Stimulated activated CD4-positive, alpha-beta T cell treated with anti-CD3 and anti-CD28 coated beads, TNF-alpha, amount 100 ng/mL, for 1 hour (primary cell): ENCODE measurements around the gene GRM2.
A peak's percentile ranks its signal among the peaks of the same experiment; 100 is the strongest.

Source experiments
- DNase-seq, 3 donors: peaks; one replicate each; pipeline ENCODE4 v3.0.0-alpha.2; 2020; ENCODE audit warnings: low read depth in 3 of 3, low spot score in 1 of 3

Gene GRM2

DNA sequence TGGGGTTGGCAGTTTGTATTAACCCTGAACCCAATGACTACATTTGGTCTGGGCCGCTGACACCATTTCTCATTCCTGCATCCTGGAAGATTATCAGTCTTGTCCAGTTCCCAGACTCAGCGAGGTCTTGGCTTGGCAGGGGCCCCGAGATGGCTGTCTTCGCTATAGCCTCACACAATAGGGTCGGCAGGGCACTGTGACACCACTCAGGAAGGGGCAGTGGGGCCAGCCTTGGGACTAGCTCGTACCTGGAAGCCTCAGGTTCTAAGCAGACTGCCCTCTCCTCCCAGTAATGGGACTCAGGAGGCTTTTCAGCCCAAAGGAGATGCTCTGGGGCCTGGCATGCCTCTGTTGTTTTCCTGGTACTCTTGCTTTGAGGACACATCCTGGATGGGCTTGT is 26.7 kb upstream of the GRM2 start:
- no peak for DNase-seq

DNA sequence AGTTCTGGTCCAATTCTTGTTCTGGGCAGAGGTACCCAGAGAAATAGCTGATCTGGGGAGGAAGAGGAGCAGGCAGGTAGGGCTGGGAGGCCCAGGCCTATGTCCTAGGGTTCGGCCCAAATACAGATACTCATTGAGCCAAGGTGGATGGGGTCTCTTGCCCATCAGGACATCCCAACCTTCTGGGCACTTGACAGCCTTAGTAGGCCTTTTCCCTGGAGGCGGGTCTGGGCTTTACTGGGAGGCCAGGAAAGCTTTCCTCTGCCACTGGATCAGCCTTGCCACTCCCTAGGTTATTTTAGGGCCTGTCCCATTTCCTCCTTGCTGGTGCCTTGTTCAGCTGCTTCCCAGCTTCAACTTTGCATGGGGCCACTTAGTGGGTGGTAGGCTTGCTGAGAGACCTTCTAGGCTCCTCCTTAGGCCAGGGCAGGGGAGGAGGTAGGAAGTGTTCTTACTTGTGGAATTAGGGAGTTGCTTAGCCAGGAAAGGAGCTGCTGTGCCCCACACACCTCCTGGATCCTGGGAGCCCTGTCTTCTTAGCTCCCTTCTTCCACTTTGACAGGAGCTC is 26.1 kb upstream of the GRM2 start:
- no peak for DNase-seq

DNA sequence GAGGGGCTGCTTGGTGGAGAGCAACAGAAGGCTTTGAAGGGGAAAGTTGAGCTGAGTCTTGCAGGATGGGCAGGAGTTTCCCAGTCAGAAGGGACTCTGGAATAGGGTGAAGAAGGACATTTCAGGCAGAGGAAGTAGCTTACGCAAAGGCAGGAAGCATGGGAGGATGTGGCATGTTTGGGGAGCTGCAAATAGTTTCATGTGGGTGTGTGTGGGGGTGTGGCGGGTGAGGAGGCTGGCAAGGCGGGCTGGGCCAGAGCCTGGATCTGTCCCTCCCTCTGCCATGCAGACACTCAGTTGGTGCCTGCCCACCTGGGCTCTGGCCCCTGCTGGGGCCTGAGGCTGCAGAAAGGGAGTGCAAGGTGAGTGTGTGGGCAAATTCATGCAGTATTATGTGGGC is 25.4 kb upstream of the GRM2 start:
- peak in 1 of 3 donors; percentile 22 for DNase-seq

DNA sequence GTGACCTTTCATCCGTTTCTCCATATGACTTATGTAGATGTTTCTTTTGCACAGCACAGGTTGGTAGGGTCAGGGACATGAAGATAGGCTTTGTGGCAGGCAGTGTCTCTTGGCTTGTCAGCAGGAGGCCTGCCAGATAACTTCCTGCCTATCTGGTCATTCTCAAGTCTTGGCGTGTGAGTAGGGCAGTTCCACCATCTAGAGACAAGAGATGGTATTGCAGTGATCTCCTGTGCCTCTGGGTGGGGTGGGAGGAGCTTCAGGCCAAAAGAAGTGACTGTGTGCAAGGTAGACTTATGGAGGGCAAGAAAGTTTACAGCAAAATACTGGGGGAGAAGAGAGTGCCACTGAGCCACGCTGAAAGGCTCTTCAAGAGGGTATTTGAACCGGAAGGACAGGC is 24.8 kb upstream of the GRM2 start:
- DNase-seq: peak; percentile 30 to 54 (median 52)

DNA sequence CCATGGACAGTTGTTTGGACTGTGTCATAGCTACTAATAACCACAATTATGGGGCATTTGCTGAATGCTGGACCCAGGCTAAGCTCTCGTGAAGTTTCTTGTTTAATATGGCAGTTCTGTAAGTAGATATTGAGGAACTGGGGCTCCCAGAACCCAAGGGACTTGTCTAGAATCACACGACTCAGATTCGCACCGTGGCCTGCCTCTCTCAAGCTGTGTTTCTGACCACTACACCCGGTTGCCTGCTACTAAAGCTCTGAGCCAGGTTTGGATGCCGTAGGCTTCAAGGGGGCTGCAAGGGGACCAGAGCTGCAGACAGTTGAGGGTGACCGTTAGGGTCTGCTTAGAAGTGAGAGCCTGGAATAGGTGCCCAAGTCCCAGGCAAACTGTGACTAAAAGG is 24.3 kb upstream of the GRM2 start:
- DNase-seq: no peak

DNA sequence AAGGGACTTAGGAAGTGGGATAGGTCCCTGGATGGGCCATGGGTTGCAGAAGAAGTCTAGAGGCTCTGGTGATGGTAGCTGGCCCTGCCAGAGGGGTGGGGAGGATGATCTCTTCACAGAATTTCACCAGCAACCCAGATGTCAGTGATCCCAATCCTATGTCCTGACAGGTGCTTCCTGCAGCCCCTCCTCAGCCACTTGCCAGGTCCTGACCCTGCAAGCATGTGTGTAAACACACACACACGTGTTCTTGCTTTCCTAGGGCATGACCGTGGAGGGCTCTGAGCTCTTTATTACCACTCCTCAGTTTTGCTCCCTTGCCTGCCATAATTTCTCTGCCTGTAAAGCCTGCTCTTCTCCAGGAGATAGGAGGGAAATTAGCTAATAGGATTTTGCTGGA is 23.3 kb upstream of the GRM2 start:
- DNase-seq: no peak

DNA sequence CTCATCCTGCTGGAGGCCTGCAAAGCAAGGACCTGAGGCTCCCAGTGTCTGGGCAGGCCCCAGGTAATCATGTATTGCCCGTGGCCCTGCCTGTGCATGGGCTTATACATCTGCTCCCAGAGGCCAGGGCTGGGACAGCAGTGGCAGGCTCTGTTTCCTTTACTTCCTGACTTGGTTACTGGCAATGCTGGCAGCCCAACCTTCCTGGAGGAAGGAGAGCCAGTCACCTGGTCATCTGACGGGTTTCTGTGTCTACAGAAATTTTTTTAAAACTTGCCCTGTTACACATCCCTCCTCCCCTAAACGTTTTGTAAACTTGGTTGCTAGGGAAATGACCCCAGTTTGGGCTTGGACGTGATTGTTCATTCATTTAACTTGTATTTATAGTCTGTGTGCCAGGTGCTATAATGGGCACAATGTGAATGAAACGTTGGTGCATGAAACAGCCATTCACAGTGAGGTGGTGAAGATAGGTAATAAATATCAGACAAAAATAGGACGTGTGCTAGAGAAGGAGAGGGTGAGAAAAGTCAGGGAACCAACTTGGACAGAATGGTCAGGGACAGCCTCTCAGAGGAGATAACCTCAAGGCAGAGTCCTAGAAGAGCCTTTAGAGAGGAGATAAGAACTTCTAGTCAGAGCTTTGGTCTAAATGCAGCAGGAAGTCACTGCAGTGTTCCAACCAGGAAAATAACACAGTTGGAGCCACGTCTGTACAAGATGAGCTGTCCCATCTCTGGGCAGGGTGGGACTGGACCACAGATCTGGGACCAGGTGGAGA is 21.7 kb upstream of the GRM2 start:
- no peak for DNase-seq

DNA sequence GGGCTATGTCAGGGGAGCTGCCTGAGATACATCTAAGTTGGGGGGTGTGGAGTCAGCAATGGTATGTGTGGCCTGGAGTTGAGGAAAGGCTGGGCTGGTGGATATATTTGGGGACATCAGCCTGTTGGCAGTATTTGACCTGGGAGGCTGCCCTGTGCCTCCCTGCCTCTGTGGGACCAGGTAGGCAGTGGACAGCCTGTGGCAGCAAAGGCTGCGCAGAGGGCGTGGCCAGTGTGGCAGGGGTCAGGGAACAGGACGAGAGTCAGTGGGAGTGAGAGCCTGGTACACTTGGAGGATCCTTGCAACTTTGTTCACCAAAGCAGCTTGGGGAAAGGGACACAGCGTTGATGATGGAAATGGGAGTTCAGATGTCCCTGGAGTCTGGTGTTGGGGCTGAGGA is 20.8 kb upstream of the GRM2 start:
- DNase-seq: no peak

DNA sequence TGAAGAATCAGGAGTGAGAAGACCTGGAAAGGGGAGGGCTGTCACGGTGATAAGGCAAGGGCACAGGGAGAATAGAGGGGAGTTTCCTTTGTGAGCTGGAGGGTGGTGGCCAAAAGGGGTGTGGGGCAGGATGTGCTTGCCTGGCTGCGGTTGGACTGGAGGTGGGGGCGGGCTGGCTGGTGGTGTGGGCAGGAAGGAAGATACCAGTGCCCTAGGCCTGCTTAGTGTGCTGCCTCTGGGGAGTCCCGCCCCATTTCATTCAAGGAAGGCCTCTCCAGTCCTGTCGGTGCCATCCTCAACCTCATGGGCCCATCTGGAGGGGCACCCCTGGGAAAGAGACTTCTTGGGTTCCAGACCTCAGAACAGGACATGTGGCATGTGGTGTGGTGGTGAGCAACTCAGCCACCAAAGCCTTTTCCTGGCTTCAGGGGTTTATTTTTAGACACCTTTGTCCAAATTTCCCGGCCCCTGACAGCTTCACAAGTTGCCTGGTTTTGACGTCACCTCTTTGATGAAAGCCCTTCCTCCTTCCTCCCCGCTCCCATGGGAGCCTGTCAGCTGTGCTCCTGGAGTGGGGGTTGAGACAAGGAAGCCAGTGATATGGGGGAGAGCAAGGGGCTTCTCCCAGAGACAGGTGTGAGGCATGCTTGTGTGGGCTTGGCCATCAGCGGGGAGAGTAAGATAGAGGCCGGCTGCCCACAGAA is 20.2 kb upstream of the GRM2 start:
- peak; percentile 55 to 64 (median 60) for DNase-seq

DNA sequence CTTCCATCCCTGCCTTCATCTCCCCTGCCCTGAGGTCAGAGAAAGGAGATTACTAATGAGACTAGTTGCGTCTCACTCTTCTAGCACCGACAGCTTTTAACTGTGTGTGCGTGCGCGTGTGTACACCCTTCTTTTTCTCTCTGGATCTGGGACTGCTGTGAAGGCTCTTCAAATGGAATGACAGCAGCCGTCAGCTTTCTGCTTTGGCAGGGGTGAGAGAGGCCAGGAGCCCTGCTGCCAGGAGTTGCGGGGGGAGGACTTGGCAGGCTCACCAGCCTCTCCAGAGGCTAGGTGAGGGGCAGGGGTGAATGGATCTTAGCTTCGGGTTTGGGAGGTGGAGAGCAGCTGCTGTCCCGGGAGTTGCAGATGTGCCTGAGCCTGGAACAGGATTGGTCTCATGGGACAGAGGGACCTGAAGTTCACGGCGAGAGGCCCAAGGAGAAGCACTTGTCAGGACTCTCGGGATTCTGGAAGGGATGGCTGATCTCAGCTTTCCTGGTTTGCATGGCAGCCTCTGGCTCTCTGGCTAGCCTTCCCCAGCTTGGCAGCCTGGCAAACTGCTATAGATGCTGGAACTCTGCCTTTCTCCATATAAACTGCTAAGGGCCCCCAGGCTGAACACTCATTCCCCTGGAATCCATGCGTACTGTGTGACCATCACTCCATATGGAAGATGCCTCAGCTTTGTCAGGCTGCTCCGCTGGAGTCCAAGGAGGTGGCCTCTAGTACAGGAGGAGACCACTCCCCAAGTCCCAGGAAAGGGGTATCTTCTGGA is 19.2 kb upstream of the GRM2 start:
- DNase-seq: no peak

DNA sequence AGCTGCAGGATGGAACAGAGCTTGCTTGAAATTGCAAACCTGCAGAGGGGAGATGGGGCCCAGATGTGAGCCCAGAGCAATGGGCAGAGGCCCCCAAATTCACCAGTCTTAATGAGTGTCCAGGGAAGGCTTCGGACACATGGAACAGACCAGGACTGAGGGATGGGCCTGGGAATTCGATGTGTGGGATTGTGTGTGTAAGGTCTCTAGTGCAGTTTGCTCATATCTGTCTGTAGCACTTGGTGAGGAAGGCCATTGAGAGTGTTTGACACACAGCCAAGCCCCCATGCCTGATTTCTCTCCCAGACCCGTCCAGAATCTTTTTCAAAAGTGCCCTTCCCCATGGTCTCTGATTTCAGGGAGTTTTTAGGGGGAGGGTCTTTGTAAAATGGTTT is 18.7 kb upstream of the GRM2 start:
- DNase-seq: no peak

DNA sequence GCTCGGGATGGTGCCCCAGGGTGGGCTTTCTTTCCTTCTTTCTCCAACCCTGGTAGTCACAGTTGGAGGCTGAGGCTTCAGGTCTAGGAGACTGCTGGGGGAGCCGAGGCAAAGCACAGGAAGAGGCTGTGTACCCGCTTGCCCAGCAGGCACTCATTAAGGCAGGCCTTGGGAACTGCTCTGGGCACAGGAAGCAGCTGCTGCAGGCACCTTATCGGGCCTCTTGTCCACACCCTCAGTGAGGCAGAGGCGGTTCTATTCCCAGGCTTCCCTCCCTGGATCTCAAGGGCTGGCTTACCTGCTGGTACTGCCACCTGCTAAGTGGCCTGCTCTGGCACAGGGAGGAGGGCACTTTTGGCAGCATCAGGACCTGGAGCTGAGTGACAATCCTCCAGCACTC is 15.8 kb upstream of the GRM2 start:
- no peak for DNase-seq

DNA sequence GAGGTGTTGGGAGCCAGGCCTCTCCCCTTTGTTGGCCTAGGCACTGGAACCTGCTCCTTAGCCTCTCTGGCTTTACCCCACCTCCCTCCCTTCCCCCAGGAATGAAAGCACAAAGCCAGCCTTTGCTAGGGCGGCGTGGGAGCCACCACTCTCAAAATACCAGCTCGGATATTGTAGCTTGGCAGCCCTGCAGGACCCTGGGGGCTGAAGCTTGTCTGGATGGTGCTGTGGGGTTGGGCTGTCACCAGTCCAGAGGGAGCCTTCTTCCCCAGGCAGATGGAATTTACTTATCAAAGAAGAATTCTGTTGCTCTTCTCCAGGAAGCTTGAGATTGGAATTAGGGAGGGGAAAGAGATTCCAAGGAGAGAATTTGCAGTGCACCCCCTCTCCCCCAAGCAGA is 14.9 kb upstream of the GRM2 start:
- DNase-seq: no peak

DNA sequence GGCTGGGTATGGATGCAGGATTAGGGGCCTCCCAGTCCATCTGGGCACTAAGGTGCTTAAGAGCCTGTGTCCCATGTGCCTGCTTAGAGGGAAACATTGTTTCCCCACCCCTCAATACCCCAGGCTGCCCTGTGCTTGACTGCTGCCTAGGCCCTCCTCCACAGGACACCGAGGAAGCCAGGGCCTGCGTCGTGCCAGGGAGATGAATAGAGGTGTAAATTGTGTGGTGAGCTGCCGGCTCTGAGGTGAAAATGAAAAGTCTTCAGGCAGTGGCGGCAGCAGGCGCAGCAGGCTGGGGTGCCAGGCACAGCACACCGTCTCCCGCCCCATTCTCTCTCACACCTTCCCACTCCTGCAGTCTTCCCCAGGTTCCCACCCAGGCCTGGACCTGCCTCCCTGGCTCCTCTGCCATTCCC is 13.9 kb upstream of the GRM2 start:
- no peak for DNase-seq

DNA sequence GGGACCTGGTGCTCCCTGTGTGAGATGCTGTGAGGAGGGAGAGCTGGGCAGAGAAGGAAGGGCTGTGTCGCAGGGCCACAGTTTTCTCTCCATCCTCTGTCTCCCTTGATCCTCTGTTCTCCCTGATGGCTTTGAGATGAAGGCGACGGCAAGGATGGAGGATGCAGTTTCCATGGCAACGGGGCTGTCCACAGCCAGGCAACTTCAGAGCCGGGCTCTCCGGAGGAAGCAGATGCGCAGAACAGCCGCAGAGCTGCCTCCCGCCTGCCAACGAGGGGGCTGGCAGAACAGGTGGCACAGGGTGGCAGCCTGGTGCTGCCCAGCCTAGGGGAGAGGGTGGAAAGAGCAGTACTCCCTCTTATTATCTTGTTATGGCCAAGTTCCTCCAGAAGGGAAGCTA is 9.9 kb upstream of the GRM2 start:
- DNase-seq: no peak

DNA sequence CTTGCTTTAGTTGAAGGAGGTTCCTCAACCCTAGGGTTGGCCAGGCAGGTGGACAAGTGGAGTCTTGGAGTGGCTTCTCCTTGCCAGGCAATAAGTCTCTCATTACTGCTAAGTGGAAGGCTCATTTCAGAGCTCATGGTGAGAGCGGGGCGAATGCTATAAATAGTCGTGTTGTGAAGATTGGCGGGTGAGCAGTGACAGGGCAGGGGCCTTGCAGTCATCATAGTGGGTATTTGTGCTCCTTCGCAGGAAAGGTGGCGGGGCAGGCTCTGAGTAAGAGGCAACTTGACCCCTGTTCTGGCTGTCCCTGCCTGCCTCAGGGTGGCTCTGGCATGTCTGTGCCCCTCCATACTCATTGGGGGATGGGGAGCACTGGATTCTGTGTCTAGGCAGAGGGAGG is 8.7 kb upstream of the GRM2 start:
- DNase-seq: no peak

DNA sequence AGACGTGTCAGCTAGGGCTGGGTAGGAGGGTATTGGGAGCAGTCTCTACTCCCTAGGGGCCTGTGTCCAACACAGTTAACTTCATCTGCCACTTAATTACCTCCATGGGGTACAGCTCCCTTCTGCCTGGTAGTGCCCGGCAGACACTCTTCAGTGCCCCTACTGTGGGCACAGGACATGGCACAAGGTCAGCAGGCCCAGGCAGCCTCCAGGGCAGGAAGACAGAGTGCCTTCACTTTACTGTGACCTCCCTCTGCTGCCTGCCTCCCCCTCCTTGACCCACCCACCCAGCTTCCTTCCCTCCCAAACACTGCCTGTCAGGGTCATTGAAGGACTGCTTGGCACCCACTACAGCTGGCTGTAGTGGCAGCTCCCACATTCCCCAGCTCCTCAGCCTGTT is 6.5 kb upstream of the GRM2 start:
- no peak for DNase-seq

DNA sequence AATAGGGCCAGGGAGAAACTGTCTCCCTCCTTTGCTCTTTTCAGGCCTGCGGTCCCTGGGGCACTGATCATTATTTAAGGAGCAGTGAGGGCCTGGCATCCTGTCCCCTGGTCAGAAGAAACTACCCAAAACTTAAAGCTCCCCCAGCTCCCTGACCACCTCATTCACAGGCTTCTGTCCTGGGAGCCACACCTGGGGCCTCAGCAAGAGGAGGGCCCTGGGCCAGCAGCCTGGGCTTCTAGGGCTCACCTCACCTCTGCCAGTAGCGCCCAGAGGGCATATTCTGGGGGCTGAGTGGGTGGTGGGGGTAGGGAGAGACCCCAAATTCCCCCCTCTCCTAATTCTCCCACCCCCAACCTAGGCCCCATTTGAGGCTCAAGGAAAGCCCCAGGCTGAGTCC is 4.7 kb upstream of the GRM2 start:
- no peak for DNase-seq

DNA sequence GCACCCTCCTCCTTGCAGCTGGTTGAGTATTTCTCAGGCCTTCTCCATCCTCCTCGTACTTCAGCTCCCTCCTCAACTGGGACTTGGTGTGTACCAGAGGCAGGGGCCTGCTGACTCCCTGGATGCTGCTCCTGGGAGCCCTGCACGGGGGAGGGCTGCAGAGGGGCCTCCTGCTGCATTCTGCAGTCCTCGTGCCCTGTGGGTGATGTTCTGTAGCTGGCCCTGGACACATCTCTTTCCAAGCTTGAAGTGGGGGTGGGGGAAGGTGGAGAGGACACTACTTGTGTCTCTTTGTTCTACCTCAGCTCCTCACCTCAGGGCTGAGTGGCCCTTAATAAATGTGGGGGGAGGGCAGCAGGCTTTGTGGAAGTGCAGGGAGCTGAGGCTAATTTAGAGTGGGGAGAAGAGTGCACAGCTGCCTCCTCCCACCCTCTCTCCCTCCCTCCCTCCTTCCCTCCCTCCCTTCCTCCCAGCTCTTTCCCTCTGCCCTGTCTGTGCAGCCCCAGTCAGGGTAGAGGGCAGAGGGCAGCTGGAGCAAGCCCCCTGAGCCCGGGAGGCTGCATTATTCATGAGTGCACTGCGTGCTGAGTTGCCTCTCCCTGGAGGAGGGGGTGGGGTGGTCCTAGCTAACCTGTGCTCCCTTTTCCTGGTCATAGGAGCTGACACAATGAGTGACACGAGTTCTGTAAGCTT is 3.7 kb upstream of the GRM2 start:
- no peak for DNase-seq

DNA sequence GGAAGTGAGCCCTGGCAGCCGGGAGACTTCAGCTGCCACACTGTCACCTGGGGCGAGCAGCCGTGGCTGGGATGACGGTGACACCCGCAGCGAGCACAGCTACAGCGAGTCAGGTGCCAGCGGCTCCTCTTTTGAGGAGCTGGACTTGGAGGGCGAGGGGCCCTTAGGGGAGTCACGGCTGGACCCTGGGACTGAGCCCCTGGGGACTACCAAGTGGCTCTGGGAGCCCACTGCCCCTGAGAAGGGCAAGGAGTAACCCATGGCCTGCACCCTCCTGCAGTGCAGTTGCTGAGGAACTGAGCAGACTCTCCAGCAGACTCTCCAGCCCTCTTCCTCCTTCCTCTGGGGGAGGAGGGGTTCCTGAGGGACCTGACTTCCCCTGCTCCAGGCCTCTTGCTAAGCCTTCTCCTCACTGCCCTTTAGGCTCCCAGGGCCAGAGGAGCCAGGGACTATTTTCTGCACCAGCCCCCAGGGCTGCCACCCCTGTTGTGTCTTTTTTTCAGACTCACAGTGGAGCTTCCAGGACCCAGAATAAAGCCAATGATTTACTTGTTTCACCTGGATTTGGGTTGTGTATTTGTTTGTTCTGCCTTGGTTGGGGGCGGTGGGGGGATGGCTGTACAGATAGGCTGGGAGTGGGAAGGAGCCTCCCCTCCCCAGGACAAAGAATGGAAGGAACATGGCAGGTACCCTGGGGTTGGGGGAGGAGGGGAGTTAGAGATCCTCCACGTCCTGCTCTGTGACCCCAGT is 2.9 kb upstream of the GRM2 start:
- DNase-seq: no peak
